A549 (cell line): ENCODE measurements around the gene RPL4. TPM values are rescaled to one million over a fixed set of nuclear protein-coding genes. Genes with fewer than 3 reads are reported as not detected.

ENCODE experiments used
- ATAC-seq, 2 experiments: fragments of 200-7000 bp in 1 of 2; fragments of >200 bp in 1 of 2; cut with Nextera tagmentation in 1 of 2; cut with Tn5 transposase in 1 of 2; 3 replicates each; pipeline versions ENCODE4 v1.8.0 to v1.9.1; 2018 to 2020; ENCODE audit warnings: mild to moderate bottlenecking in 1 of 2, moderate library complexity in 1 of 2
- CTCF ChIA-PET: fragments of 300-600 bp; sonication (Branson Sonifier 250); formaldehyde crosslinking; extraction: SDS; loops from one replicate; lab custom pipeline; 2021; ENCODE audit warnings: antibody characterized with exemption, inconsistent platforms; lab: Yijun Ruan, JAX
- POLR2A ChIA-PET: fragments of 350-600 bp; formaldehyde crosslinking; extraction: SDS; loops from one replicate; lab custom pipeline; 2021; ENCODE audit warnings: antibody characterized with exemption, inconsistent platforms; lab: Yijun Ruan, JAX
- DNase-seq, 2 experiments: peaks; one replicate each; pipeline versions ENCODE4 v3.0.0 to v3.0.0-alpha.2; 2011 to 2016; ENCODE audit warnings: low read depth in 1 of 2, low spot score in 1 of 2
- FAIRE-seq: peaks from 2 replicates; lab custom pipeline; 2011; peaks lifted over from hg19 to GRCh38; lab: Jason Lieb, UNC
- H3K27ac ChIP-seq, 2 experiments: fragments of >200 bp; sonication (Bioruptor Twin); formaldehyde crosslinking; 3 replicates each; pipeline ENCODE4 v1.5.1; 2016 to 2017
- H3K4me1 ChIP-seq: fragments of >200 bp; sonication (Bioruptor Twin); formaldehyde crosslinking; 3 replicates; pipeline ENCODE4 v1.6.1; 2016
- H3K4me2 ChIP-seq: fragments of >200 bp; sonication (Bioruptor Twin); formaldehyde crosslinking; 3 replicates; pipeline ENCODE4 v1.6.1; 2016
- H3K4me3 ChIP-seq: fragments of >200 bp; sonication (Bioruptor Twin); formaldehyde crosslinking; 3 replicates; pipeline ENCODE4 v1.5.1; 2016
- H3K9me3 ChIP-seq: fragments of >200 bp; sonication (Bioruptor Twin); formaldehyde crosslinking; 3 replicates; pipeline ENCODE4 v1.6.1; 2016
- CHD2 ChIP-seq: fragments of 150-350 bp; IDR thresholded peaks from 2 replicates; pipeline ENCODE4 v1.6.1; 2014; ENCODE audit warnings: low read length; ENCODE audit not compliant: partially characterized antibody
- CTCF ChIP-seq: fragments of >200 bp; sonication (Bioruptor Twin); formaldehyde crosslinking; IDR thresholded peaks from 3 replicates; pipeline ENCODE4 v1.5.1; 2016
- ELK1 ChIP-seq: fragments of 150-350 bp; IDR thresholded peaks from 2 replicates; pipeline ENCODE4 v1.6.1; 2014; ENCODE audit warnings: low read depth, mild to moderate bottlenecking, low read length
- EP300 ChIP-seq, 2 experiments: fragments of >200 bp; sonication (Bioruptor Twin); formaldehyde crosslinking; IDR thresholded peaks; 2 replicates in 1 of 2; 3 replicates in 1 of 2; pipeline ENCODE4 v1.6.1; 2016 to 2017
- FOSB ChIP-seq: fragments of 250-450 bp; sonication (Bioruptor Pico); IDR thresholded peaks from 2 replicates; pipeline ENCODE4 v1.5.0; 2020; ENCODE audit warnings: mild to moderate bottlenecking, moderate library complexity
- HDAC2 ChIP-seq: fragments of 200-600 bp; sonication (generic); IDR thresholded peaks from 2 replicates; pipeline ENCODE4 v1.6.1; 2016
- HES2 ChIP-seq: fragments of >200 bp; sonication (Bioruptor Twin); formaldehyde crosslinking; IDR thresholded peaks from 2 replicates; pipeline ENCODE4 v1.6.1; 2016
- HOXB13 ChIP-seq: fragments of 250-450 bp; sonication (Bioruptor Pico); IDR thresholded peaks from 2 replicates; pipeline ENCODE4 v1.5.0; 2020; ENCODE audit warnings: low read depth, mild to moderate bottlenecking, moderate library complexity
- MAFK ChIP-seq: fragments of 450-650 bp; IDR thresholded peaks from 2 replicates; pipeline ENCODE4 v1.6.1; 2014; ENCODE audit not compliant: partially characterized antibody
- NR3C1 ChIP-seq: fragments of >200 bp; sonication (Bioruptor Twin); formaldehyde crosslinking; IDR thresholded peaks from 3 replicates; pipeline ENCODE4 v1.6.1; 2017
- PHF8 ChIP-seq: fragments of 200-600 bp; sonication (generic); IDR thresholded peaks from 2 replicates; pipeline ENCODE4 v1.6.1; 2016; ENCODE audit warnings: low read depth, mild to moderate bottlenecking, antibody characterized with exemption, moderate library complexity, borderline replicate concordance
- POLR2AphosphoS2 ChIP-seq: conservative IDR thresholded peaks from 2 replicates; pipeline ENCODE4 v1.6.1; 2012; ENCODE audit warnings: low read length, improper control_type of control experiment, inconsistent platforms
- RAD21 ChIP-seq, 2 experiments: fragments of >200 bp in 1 of 2; sonication (Bioruptor Twin) in 1 of 2; formaldehyde crosslinking in 1 of 2; IDR thresholded peaks in 1 of 2; conservative IDR thresholded peaks in 1 of 2; 2 replicates in 1 of 2; 3 replicates in 1 of 2; pipeline ENCODE4 v1.6.1; 2012 to 2018; ENCODE audit warnings: inconsistent platforms in 1 of 2
- RARB ChIP-seq: fragments of 250-450 bp; sonication (Bioruptor Pico); IDR thresholded peaks from 2 replicates; pipeline ENCODE4 v1.8.0; 2021; ENCODE audit warnings: mild to moderate bottlenecking, moderate library complexity
- RCOR1 ChIP-seq: fragments of 150-350 bp; IDR thresholded peaks from 2 replicates; pipeline ENCODE4 v1.6.1; 2014; ENCODE audit warnings: antibody characterized with exemption, low read length, low read depth
- RNF2 ChIP-seq: fragments of 200-600 bp; sonication (generic); IDR thresholded peaks from 2 replicates; pipeline ENCODE4 v1.6.1; 2016; ENCODE audit warnings: low read depth, mild to moderate bottlenecking, antibody characterized with exemption, moderate library complexity, borderline replicate concordance
- TP53 ChIP-seq: fragments of 250-450 bp; sonication (Bioruptor Pico); IDR thresholded peaks from 2 replicates; pipeline ENCODE4 v1.5.0; 2021; ENCODE audit warnings: mild to moderate bottlenecking, moderate library complexity
- ZNF302 ChIP-seq: fragments of 250-450 bp; sonication (Bioruptor Pico); IDR thresholded peaks from 2 replicates; pipeline ENCODE4 v1.9.0; 2021; ENCODE audit warnings: inconsistent platforms, mild to moderate bottlenecking, moderate library complexity
- WGBS: methylation state at CpG from one replicate; pipeline ENCODE4 v1.1.6; 2017; ENCODE audit errors: missing lambda C conversion rate; 5-methylcytosine and 5-hydroxymethylcytosine counted together
- polyA plus RNA-seq, 4 experiments: library from polyadenylated mRNA; depleted of rRNA in 3 of 4; stranded (reverse); fragments of >200 nt; fragmentation: RNase III in 1 of 4; extraction: RNeasy Plus Mini Kit Qiagen cat#74134 plus additional on column Dnase treatment in 1 of 4; gene quantifications; 2 replicates in 3 of 4; 3 replicates in 1 of 4; pipeline ENCODE4 v1.2.3, GENCODE V29; 2011 to 2017
- TF ChIP-seq, protein P1 (sequence below): fragments of 250-450 bp; sonication (Bioruptor Pico); IDR thresholded peaks from 2 replicates; pipeline ENCODE4 v1.5.0; 2020; ENCODE audit warnings: low read depth, mild to moderate bottlenecking, moderate library complexity

Gene RPL4
- polyA plus RNA-seq, 2 of the 4 experiments (the other 2 are of a cell fraction): 4,330 to 6,042 TPM

DNA sequence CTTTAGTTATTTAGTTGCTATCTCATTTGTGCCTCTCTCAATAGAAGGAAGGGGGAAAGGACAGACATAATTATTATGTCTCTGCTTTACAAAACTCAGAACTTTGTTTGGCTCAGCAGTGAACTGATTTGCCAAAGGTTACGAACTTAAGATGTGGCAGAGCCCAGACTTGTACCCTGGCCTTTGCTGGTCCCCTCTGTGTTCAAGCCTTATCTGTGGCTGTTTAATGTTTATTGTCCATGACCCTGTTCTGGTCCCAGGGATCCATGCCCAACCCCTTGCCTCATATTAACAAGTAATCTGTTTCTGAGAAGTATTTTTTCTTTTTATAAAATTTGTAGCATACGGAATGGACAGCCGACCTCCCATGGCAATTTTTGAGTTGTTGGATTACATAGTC, 17.8 kb downstream of the RPL4 start:
- 95% methylated on average over 3 of the region's 3 CpGs for WGBS
- CTCF ChIA-PET: interaction anchor here (1.0 to 3.5 kb wide), 2 partner anchors 11 to 12 kb away, joined by 5 to 46 read pairs; partner anchors contain the start of gene SNAPC5
- Histone ChIP-seq H3K4me2 (no peak overlapping the region), H3K4me3 (no peak overlapping the region), H3K27ac (no peak overlapping the region), H3K4me1 (peaks cover 9% of the 10 kb centered on the region), H3K9me3 (no peaks in the 10 kb centered on the region)
- DNase-seq (no peak), FAIRE-seq (no peak), ATAC-seq (no peak)
- POLR2A ChIA-PET: no interaction called here
- TF ChIP-seq RAD21 (conservative IDR thresholded peaks at IDR 0.05 in 1 of 2, IDR thresholded peaks at IDR 0.05 in 1 of 2) (no peak), EP300 (IDR thresholded peaks at IDR 0.05) (no peak), CHD2 (no peak), POLR2AphosphoS2 (no peak), NR3C1 (no peak)

GRCh38 chr15:66484539-66485112, 20.0 kb downstream of the RPL4 start:
- POLR2A ChIA-PET: interaction anchor here (0.8 kb wide), 1 partner anchor 615 kb away, joined by 3 read pairs; the partner anchor contains the start of gene RAB11A
- Histone ChIP-seq H3K4me1 (peaks cover 9% of the 10 kb centered on the region), H3K9me3 (no peaks in the 10 kb centered on the region), H3K27ac (no peak overlapping the region), H3K4me2 (no peak overlapping the region), H3K4me3 (no peak overlapping the region)
- TF ChIP-seq, protein P1, sequence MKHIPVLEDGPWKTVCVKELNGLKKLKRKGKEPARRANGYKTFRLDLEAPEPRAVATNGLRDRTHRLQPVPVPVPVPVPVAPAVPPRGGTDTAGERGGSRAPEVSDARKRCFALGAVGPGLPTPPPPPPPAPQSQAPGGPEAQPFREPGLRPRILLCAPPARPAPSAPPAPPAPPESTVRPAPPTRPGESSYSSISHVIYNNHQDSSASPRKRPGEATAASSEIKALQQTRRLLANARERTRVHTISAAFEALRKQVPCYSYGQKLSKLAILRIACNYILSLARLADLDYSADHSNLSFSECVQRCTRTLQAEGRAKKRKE (CRISPR knock-in tag): no peak
- TF ChIP-seq RARB (CRISPR knock-in tag) (no peak), HOXB13 (no peak)
- CTCF ChIA-PET: interaction anchor here (0.9 to 3.6 kb wide), 7 partner anchors 9 to 504 kb away, joined by 3 to 29 read pairs (median 5); partner anchors contain the start of genes MAP2K1 and SNAPC5
- no peak for ATAC-seq
- 92% methylated on average over 5 of the region's 5 CpGs for WGBS
- FAIRE-seq: no peak
- no peak for DNase-seq

DNA sequence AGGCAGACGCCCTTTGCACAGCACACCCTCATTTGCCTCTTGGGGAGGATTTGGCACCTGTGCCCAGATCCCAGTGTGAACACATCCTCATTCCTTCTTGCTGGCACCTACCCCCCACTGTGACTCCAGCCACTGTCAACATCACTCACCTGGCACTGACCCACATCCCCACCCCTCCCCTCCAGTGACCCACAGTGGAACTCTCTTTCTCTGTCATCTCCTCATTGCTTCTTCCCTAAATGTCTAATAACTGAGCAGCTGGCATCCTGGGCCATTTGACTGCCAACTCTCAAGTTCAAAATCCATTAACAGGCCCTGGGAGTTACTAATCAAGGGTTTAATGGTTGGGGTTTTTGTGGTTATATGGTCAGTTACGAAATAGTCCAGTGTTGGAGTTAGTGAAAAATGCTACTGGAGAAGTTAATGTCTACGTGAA, 21.5 kb downstream of the RPL4 start:
- Histone ChIP-seq H3K9me3 (no peaks in the 10 kb centered on the region), H3K4me1 (peaks cover 9% of the 10 kb centered on the region), H3K4me3 (no peak overlapping the region), H3K27ac (peak overlapping the region in 1 of 2 experiments; percentile 40; a peak in 2 of 6 replicates), H3K4me2 (peak overlapping the region; percentile 13; the same call in 2 of the 3 replicates)
- WGBS: 68% methylated on average over 3 of the region's 3 CpGs
- CTCF ChIA-PET: interaction anchor here (1.0 to 3.6 kb wide), 2 partner anchors 15 to 78 kb away, joined by 4 to 29 read pairs; partner anchors contain the start of gene SNAPC5
- FAIRE-seq: no peak
- ATAC-seq: no peak
- TF ChIP-seq PHF8: no peak
- TF ChIP-seq ZNF302 (CRISPR knock-in tag): no peak
- no peak for TF ChIP-seq MAFK
- TF ChIP-seq TP53: no peak
- no peak for TF ChIP-seq POLR2AphosphoS2
- TF ChIP-seq EP300 (IDR thresholded peaks at IDR 0.05): no peak
- no peak for TF ChIP-seq RAD21 (conservative IDR thresholded peaks at IDR 0.05 in 1 of 2, IDR thresholded peaks at IDR 0.05 in 1 of 2)
- TF ChIP-seq HDAC2: no peak
- TF ChIP-seq HES2: no peak
- TF ChIP-seq FOSB (CRISPR knock-in tag): no peak
- no peak for TF ChIP-seq ELK1
- no peak for TF ChIP-seq RNF2
- no peak for TF ChIP-seq RCOR1
- TF ChIP-seq CTCF: no peak
- no peak for DNase-seq
- POLR2A ChIA-PET: no interaction called here
